Stomach (tissue), 9 donors: Measurements from ENCODE around the gene LHX8. TPM values are rescaled to one million over a fixed set of nuclear protein-coding genes. Genes with fewer than 3 reads are reported as not detected.

Experiments used
- DNase-seq, 2 donors: peaks; one replicate each; pipeline versions ENCODE4 v3.0.0 to v3.0.0-alpha.2; 2013 to 2019
- H3K27ac ChIP-seq, 5 donors: fragments of 200-600 bp in 4 of 5; sonication (generic) in 4 of 5; one replicate each; pipeline ENCODE4 v1.5.1; 2013 to 2019; ENCODE audit warnings: mild to moderate bottlenecking in 1 of 5, moderate library complexity in 1 of 5
- H3K27me3 ChIP-seq, 3 donors: fragments of 200-600 bp; sonication (generic); one replicate each; pipeline ENCODE4 v1.5.1; 2017 to 2019; ENCODE audit warnings: mixed run types in 1 of 3
- H3K36me3 ChIP-seq, 4 donors: fragments of 200-600 bp; sonication (generic); 1 replicate in 3 of 4; 2 replicates in 1 of 4; pipeline ENCODE4 v1.5.1; 2016 to 2019
- H3K4me1 ChIP-seq, 4 donors: fragments of 200-600 bp; sonication (generic); one replicate each; pipeline ENCODE4 v1.5.1; 2016 to 2019
- H3K4me3 ChIP-seq, 4 donors: fragments of 200-600 bp; sonication (generic) in 3 of 4; one replicate each; pipeline ENCODE4 v1.5.1; 2016 to 2019; ENCODE audit warnings: mild to moderate bottlenecking in 1 of 4
- H3K9me3 ChIP-seq, 4 donors: fragments of 200-600 bp; sonication (generic); one replicate each; pipeline ENCODE4 v1.5.1; 2016 to 2019
- EP300 ChIP-seq: sonication (generic); formaldehyde crosslinking; IDR thresholded peaks from one replicate; pipeline ENCODE4 v1.6.1; 2017; ENCODE audit warnings: antibody characterized with exemption
- POLR2A ChIP-seq, 4 donors: fragments of 450-650 bp; IDR thresholded peaks; one replicate each; pipeline ENCODE4 v1.6.1; 2016; ENCODE audit warnings: antibody characterized with exemption in 4 of 4, control low read depth in 2 of 4, mild to moderate bottlenecking in 1 of 4, moderate library complexity in 1 of 4
- POLR2AphosphoS5 ChIP-seq, 3 donors: sonication (generic); formaldehyde crosslinking; IDR thresholded peaks; one replicate each; pipeline ENCODE4 v1.6.1; 2016; ENCODE audit warnings: antibody characterized with exemption in 3 of 3
- WGBS, 5 donors: extraction: QIAGEN DNeasy Blood & Tissue Kit in 3 of 5; methylation state at CpG; one replicate each; pipeline versions ENCODE4 v1.1.5 to v1.1.7; 2013 to 2018; 5-methylcytosine and 5-hydroxymethylcytosine counted together
- intact Hi-C: fragments of 100-400 bp; cut with DNase I; formaldehyde crosslinking; loops from one replicate; pipeline ENCODE4 v1.15.1; 2023; ENCODE audit warnings: low total_unique reads
- polyA plus RNA-seq, 3 donors: library from polyadenylated mRNA; stranded (reverse); fragments of 200-250 nt; gene quantifications; one replicate each; pipeline ENCODE4 v1.2.3, GENCODE V29; 2013
- total RNA-seq, 5 donors: library from RNA; depleted of rRNA; stranded (reverse); fragments of >200 nt; gene quantifications; one replicate each; pipeline versions ENCODE4 v1.1.0 to v1.2.3, GENCODE V29; 2014 to 2016
- TF ChIP-seq, protein P1 (sequence below), 7 experiments: fragments of 450-650 bp in 4 of 7; fragments of 200-600 bp in 3 of 7; sonication (generic) in 3 of 7; IDR thresholded peaks; one replicate each; pipeline ENCODE4 v1.5.1; 2016 to 2019; ENCODE audit warnings: antibody characterized with exemption in 7 of 7, control low read depth in 2 of 7, mild to moderate bottlenecking in 1 of 7
- donor health status: healthy with polysubstance abuse.
- donor health status: Bipolar disorder and iron deficiency.
- donor health status: healthy.

The LHX8 gene
- total and polyA plus RNA-seq, 8 donors = 0.05 TPM; not detected in 7

DNA sequence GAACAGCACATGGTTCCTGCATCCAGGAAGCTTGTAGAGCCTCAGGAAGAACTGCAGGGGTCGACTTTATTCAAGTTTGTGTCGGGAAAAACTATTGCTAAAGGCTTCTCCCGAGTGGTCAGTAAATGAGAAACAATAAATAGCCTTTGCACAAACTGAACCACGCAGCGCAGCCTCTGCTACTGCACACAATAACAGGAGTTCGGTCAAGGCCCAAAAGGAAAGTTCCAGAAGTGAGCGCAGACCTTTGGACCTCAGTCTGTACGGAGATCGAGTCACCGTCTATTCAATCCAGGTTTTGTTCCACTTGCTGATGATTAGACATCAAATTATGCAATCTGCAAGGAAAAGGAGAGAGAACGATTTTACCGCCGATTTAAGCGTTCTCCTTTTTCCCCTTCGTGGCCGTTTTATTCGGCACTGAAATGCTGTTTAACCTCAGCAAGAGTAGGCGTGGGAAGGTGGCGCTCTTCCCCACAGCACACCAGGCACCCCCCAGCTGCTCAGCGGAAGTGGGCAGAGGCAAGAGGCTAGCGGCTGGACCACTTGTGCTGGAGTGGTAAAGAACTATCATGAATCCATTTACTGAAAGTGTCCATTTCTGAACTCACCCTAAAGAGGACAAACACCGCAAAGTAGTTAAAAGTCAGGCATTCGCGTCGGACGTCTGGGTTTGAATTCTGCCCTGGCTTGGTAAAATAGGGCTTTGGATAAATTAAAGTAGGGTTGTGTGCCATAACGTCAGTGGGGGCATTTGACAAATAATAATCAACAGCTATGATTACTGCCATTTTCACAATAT is 6.1 kb upstream of the LHX8 start:
- WGBS, 5 donors = 7 to 21% (median 12%) methylated on average over 27 of the region's 27 CpGs
- peaks cover 0 to 20% (median 2%) of the 10 kb centered on the region in 4 donors for H3K4me1 ChIP-seq
- no peak overlapping the region for H3K4me3 ChIP-seq
- intact Hi-C loops = no loop called here
- no peak for TF ChIP-seq EP300
- TF ChIP-seq, protein P1, sequence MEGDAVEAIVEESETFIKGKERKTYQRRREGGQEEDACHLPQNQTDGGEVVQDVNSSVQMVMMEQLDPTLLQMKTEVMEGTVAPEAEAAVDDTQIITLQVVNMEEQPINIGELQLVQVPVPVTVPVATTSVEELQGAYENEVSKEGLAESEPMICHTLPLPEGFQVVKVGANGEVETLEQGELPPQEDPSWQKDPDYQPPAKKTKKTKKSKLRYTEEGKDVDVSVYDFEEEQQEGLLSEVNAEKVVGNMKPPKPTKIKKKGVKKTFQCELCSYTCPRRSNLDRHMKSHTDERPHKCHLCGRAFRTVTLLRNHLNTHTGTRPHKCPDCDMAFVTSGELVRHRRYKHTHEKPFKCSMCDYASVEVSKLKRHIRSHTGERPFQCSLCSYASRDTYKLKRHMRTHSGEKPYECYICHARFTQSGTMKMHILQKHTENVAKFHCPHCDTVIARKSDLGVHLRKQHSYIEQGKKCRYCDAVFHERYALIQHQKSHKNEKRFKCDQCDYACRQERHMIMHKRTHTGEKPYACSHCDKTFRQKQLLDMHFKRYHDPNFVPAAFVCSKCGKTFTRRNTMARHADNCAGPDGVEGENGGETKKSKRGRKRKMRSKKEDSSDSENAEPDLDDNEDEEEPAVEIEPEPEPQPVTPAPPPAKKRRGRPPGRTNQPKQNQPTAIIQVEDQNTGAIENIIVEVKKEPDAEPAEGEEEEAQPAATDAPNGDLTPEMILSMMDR (IDR thresholded peaks at IDR 0.05) = no peak
- no peak for TF ChIP-seq POLR2AphosphoS5 (IDR thresholded peaks at IDR 0.05)
- peak in 1 of 2 donors; percentile 8 for DNase-seq
- H3K27ac ChIP-seq = no peak overlapping the region
- H3K36me3 ChIP-seq = no peaks in the 10 kb centered on the region
- H3K27me3 ChIP-seq = peaks cover 23 to 98% (median 80%) of the 10 kb centered on the region in 3 donors
- peaks cover 0 to 30% (median 21%) of the 10 kb centered on the region in 4 donors for H3K9me3 ChIP-seq

DNA sequence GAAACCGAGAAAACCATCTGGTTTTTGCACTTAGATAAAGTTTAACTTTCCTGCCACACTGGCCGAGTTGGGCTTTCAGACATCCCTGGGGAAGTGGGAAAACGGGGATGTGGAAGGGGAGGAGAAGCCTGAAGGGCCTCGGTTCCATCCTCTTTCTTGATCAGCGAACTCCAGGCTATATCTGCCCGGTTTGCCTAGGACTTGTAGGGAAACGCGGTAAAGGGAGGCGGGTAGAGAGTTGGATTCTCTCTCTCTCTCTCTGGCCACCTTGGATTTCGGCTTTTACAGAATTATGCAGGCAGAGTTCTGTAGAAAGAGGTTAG is 4.6 kb upstream of the LHX8 start:
- intact Hi-C loops = no loop called here

DNA sequence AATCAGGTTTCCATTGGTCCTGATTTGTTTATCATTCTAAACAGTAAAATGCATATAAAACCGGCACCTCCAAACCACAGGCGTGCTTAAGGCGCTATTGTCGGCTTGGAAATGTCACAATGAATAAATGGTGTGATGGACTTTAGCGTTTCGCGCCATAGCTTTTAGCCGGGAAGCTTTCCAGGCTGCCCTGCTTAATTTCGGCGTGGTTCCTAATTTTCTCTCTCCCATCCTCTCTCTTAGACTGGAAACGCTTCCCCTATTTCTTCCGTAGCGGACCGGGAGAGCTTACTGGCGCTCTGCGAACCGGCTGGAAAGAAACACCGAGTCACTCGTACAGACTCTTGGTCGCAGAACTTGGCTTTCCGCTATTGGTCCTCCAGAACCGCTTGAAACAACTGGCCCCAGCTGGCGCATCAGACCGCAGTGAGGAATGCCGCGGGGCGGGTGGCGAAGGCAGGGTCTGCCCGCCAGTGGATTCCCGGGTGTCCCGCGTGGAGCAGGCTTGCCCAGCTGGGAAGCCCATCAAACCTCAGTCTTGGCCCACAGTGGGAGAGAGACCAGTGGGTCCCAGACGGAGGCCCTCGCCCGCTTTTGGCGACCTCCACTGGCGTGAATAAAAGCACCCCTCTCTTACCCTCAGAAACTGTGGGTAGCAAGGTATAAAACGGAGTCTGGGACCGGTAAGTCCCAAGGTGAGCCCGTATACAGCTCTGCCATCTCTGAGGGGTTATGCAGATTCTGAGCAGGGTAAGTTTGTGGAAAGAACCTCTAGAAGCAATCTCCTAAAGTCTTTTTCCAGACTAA is 4.0 kb upstream of the LHX8 start:
- 6 to 9% (median 7%) methylated on average over 27 to 40 of the region's 40 CpGs for WGBS, 5 donors
- peak in 1 of 2 donors; percentile 25 for DNase-seq
- H3K27me3 ChIP-seq = peaks cover 23 to 100% (median 90%) of the 10 kb centered on the region in 3 donors

More for the DNA sequence above, 4.6 kb upstream of the LHX8 start:
- DNase-seq = no peak
- no peak overlapping the region for H3K27ac ChIP-seq
- TF ChIP-seq EP300 (no peak), POLR2A (IDR thresholded peaks at IDR 0.05) (no peak), POLR2AphosphoS5 (IDR thresholded peaks at IDR 0.05) (no peak)
- TF ChIP-seq, protein P1 (IDR thresholded peaks at IDR 0.05) = no peak
- WGBS, 5 donors = 2 to 6% (median 4%) methylated on average over 10 of the region's 10 CpGs
- H3K4me3 ChIP-seq = no peak overlapping the region
- H3K27me3 ChIP-seq = peaks cover 23 to 100% (median 90%) of the 10 kb centered on the region in 3 donors
- H3K4me1 ChIP-seq = peaks cover 0 to 31% (median 5%) of the 10 kb centered on the region in 4 donors
- H3K36me3 ChIP-seq = no peaks in the 10 kb centered on the region
- peaks cover 0 to 30% (median 17%) of the 10 kb centered on the region in 4 donors for H3K9me3 ChIP-seq

More for the DNA sequence above, 4.0 kb upstream of the LHX8 start:
- Histone ChIP-seq H3K9me3 (peaks cover 0 to 25% (median 11%) of the 10 kb centered on the region in 4 donors), H3K4me3 (no peak overlapping the region), H3K36me3 (no peaks in the 10 kb centered on the region), H3K4me1 (peaks cover 3 to 37% (median 10%) of the 10 kb centered on the region in 4 donors), H3K27ac (no peak overlapping the region)
- TF ChIP-seq, protein P1 (IDR thresholded peaks at IDR 0.05) = no peak
- intact Hi-C loops = no loop called here
